GM18868 (cell line): ENCODE measurements around the gene RGR.

Experiments
- ATAC-seq: cut with Tn5 transposase; IDR thresholded peaks from one replicate; pipeline ENCODE4 v1.9.1; 2021; ENCODE audit warnings: mild to moderate bottlenecking, moderate library complexity; ENCODE audit not compliant: unreplicated experiment

RGR gene

DNA sequence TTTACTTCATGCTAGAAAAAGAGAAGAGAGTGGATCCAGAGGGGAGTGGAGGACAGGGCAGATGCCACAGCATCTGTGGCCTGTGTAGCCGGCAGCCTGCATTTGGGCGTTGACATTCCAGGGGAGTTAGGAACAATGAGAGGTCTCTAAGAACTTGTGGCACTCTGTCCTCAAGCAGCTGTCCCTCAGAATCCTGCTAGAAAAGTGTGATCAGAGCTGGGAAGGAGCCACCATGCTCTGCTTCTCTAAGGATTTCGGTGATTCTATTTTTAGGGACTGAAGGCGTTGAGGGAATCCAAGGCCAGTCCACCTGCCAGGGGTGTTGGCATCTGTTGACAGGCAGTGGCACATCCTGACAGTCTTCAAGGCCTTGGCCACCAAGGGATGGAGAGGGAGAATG, 27.1 kb upstream of the RGR start:
- no peak for ATAC-seq

- no peak for ATAC-seq
Observed at GRCh38 chr10:84221916-84222315, 22.9 kb upstream of the RGR start.

- no peak for ATAC-seq
Observed at GRCh38 chr10:84224411-84225028, 20.3 kb upstream of the RGR start.

GRCh38 chr10:84225427-84226173, 19.3 kb upstream of the RGR start, which contains the start of gene LRIT2:
LRIT2 (minus strand) TSS chr10:84225544; CDS start chr10:84225520, 24 bp downstream.
- ATAC-seq = no peak

GRCh38 chr10:84226616-84227015, 18.2 kb upstream of the RGR start:
- ATAC-seq = no peak

GRCh38 chr10:84227810-84228209, 17.0 kb upstream of the RGR start:
- no peak for ATAC-seq

DNA sequence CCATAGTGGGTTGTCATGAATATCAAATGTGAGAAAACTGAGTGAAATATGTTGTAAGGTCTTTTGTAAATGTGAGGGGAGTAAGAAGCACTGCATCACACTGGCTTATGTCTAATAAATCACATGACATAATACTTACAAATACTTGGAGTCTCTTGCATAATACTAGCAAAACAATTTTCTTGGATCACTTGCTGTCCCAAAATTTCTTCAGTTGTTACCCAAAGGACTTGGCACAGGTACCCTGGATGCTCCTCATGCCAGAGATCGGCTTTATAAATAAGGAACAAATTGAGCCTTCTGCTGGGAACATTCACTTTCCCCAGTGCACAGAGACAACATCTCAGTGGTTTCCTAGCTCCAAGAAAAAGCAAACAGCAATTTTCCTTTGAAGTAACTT, 14.5 kb upstream of the RGR start:
- ATAC-seq = no peak

DNA sequence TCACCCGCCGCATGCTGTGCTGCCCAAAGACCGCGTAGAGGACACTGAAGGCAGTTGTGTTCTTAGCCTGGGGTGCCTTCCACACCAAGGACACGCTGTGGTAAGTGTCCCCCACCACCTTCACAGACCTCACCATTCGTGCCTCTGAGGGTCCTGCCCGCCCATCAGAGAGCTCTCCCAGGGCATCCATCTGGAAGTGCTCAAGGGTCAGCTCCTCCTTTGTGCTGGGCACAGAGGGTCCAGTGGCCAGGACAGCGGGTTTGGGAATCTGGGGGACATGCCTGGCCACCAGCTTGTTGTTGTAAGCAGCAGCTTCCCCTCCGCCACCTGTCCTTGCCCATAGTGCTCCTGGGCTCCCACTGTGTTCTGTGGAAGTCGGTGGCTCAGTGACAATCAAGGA, 12.5 kb upstream of the RGR start:
- no peak for ATAC-seq

DNA sequence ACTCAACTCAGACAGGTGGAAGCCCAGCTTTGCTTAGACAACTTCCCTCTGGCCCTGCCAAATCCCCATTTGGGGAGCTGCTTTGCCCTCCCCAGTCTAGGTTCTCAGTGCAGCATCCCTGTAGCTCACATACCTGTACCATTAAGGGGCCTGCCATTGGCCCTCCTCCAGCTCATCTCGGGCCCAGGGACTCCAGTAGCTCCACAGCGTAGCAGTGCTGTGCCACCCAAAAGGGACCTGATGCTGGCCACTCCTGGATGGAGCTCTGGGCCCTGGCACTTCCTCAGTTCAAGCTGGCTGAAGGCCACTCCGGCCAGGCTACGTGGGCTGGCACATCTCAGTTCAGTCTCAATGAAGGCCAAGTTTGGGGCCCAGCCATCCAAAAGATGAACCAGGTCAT, 10.9 kb upstream of the RGR start:
- no peak for ATAC-seq

GRCh38 chr10:84234479-84234878, 10.4 kb upstream of the RGR start:
- ATAC-seq = no peak

GRCh38 chr10:84235096-84235495, 9.8 kb upstream of the RGR start:
- no peak for ATAC-seq

- no peak for ATAC-seq
Observed at GRCh38 chr10:84236807-84237198, 8.1 kb upstream of the RGR start.

- ATAC-seq = no peak
Observed at GRCh38 chr10:84237199-84238051, 7.4 kb upstream of the RGR start.

DNA sequence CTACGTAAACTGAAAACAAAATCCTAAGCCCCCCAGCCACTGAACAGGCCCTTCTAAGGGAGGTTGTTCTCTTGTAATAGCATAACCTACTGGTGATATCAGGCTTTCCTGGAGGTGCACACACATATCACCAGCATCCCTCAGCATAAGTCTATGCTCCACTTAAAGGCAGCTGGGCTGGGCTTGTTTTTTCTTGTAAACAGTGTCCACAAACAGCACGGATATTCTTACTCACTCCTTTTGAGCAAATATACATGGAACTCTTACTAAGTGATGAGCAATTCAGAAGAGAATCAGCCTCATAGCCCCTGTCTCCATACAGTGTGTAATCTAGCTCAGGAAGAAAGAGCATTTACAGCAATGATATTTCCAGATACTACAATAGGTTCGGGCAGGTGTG, 5.9 kb upstream of the RGR start:
- ATAC-seq = no peak

- no peak for ATAC-seq
Observed at GRCh38 chr10:84241185-84241790, 3.6 kb upstream of the RGR start, which contains the start of gene LRIT1. LRIT1 (minus strand) TSS chr10:84241546; CDS start chr10:84241439, 107 bp downstream.

- no peak for ATAC-seq
Observed at GRCh38 chr10:84243759-84244158, 1.1 kb upstream of the RGR start.

DNA sequence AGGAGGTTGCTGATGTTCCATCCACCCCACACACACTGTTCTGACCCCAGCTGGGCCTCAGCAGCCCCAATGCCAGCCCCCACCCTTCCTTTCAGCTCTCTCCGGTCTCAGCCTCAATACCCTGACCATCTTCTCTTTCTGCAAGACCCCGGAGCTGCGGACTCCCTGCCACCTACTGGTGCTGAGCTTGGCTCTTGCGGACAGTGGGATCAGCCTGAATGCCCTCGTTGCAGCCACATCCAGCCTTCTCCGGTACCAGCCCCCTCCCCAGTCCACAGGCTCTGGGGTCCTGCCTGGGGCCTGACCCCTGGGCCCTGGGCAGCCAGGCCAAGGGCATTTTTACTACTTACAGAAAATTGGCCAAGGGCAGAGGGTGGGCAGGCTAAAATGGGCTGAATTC, 2.6 kb downstream of the RGR start:
- no peak for ATAC-seq

- no peak for ATAC-seq
Observed at GRCh38 chr10:84248794-84249193, 3.9 kb downstream of the RGR start.

DNA sequence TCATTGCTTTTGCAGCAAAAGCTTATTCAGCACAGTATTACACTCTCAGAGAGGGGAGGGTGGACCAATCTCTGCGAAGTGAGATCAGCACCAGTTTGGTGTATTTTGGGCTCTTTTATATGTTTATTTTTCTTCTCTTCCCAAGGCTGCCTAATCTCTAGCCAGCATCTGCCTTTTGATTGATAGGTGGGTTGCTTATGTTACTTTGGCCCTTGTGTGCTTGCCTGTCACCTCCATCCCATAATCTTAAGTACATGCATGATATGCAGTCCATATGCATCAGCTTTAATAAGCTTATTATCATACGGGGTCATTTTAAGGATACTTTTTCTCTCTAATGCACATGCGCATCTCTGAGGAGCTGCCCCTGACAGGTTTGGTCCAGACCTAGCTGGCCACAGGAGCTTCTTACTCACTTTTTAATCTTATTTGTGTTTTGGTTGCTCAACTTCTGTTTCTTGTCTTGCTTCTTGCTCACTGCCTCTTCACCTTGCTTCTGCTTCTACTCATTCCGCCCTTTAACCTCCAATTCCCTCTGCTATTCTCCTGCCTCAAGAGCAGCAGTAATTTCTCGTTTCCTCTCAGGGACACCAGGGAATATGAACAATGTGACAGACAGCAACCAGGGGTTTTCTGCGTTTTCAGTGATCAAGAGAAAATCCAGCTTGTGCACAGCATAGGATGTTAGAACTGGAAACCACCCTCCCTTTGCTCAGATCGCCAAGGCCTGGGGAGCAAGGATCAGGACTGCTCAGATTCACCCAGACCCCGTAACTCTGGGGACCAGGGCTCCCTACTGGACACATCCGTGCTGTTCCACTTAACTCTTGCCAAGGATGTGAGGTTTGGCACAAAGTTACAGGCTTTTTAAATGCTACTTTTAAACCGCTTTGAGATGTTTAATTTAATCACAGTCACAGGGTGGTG, 10.0 kb downstream of the RGR start:
- ATAC-seq = no peak
